Tongue (tissue), 2 donors: ENCODE measurements around the gene MAP3K20. TPM values are rescaled to one million over a fixed set of nuclear protein-coding genes. Genes with fewer than 3 reads are reported as not detected.
"Not testable (repeated sequence)": the region's sequence is repeated elsewhere in the genome, so short reads cannot be mapped to it uniquely, and the experiment has no call there.

Source experiments
- DNase-seq: peaks from one replicate; pipeline ENCODE4 v3.0.0-alpha.2; 2015
- total RNA-seq: library from RNA; depleted of rRNA; stranded (reverse); fragments of >200 nt; gene quantifications from one replicate; pipeline ENCODE4 v1.2.3, GENCODE V29; 2014

MAP3K20 gene
- total RNA-seq, 1 donor from 2014 or later = 305 TPM

GRCh38 chr2:173126819-173127218 lies 51.2 kb downstream of the MAP3K20 start:
- no peak for DNase-seq

GRCh38 chr2:173128132-173128531 lies 52.5 kb downstream of the MAP3K20 start:
- not testable (repeated sequence) for DNase-seq

DNA sequence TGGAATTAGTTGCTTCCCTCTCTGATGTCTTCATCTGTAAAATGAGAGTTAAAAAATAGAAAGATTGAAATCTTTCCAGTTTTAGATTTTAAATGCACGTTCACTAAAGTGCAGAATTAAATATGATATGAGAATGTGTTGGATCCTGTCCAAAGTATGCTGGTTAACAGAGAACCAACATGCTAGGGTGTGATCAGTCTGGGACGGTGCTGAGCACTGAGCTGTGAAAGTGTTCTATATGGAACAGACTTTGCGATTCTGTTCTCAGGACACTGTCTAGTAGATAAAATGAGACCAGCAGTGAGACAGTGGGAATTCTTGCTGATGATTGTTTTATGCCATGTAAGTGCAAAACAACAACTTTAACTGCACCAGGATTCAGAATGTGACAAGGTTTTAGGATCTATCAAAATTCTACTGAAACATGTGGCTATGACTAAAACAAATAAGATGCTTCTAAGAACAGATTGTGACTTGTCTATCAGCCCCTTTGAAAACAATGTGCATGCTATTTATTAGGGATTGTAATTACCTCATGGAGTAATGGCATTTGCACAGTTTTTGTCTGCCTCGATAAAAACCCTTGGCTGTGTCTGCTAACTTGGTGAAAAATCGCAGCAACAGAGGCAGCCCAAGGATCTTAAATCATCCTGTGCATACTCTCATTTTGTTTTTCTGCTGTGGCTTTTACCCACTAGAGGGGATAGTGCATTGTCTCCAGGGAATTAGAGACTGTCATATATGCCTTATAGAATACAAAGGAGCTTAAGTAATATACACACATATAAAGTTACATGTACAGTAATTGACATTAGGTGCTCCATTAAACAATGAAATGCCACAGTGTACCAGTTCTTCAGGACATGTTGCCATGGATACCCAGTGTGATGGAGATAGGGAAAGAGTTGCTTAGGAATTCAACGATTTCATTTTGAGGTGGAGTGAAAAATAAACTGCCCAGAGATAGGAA lies 55.1 kb downstream of the MAP3K20 start:
- DNase-seq = peak; percentile 29

- DNase-seq = no peak
These were observed 56.9 kb downstream of the MAP3K20 start for GRCh38 chr2:173132531-173132930.

- no peak for DNase-seq
These were observed 59.1 kb downstream of the MAP3K20 start for GRCh38 chr2:173134703-173135102.

DNA sequence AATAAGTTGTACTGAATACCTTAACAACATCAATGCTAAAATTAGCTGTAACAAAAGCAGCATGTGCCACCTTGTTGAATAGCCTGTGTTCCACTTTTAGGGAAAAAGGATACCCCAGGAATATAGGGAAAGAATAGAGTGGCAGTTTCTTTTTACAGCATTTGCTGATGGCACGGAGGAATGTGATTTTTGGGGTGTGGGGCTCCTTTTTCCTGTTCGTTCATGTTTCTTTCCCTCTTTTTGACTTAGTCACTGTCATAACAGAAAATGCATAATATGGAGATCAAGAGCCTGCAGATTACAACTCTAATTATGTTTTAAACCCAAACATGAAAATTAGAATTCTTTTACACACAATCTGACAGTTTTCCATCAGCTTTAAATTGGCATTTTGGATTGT lies 60.4 kb downstream of the MAP3K20 start:
- DNase-seq = no peak

DNA sequence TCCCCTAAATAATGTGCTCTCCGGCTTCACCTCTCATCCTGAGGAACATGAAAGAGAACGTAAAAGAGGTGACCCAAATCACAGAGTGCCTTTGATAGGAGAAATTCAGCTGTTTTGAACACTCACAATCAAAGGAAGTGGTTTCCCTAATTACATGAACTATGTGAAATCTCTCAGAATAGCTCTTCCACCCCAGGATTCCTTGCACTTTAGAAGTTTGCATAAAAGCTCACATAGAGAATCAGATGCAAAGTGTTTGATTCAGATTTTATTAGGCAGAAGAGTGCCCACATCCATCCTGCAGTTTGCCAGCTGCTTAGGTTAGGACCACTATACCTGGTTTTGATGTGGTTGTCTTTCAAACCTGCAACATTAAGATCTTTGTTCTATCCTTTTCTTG lies 61.0 kb downstream of the MAP3K20 start:
- no peak for DNase-seq

GRCh38 chr2:173137610-173138009 lies 62.0 kb downstream of the MAP3K20 start:
- no peak for DNase-seq

- no peak for DNase-seq
These were observed 63.3 kb downstream of the MAP3K20 start for GRCh38 chr2:173138962-173139361.

- no peak for DNase-seq
These were observed 66.0 kb downstream of the MAP3K20 start for GRCh38 chr2:173141666-173142065.

DNA sequence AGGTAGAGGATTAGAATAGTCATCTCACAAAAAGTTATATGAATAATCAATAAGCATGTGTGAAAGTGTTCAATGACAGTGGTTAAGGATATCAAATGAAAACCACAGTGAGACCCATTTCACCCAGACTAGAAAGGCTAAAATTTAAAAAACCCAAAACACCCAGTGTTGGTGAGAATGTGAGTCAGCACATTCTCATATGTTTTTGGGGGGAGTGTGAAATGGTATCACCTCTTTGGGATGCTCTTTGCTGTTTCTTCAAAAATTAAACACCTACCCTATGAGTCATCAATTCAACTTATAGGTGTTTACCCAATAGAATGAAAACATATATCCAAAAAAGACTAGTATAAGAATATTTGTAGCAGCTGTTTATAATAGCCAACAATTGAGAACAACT lies 69.8 kb downstream of the MAP3K20 start:
- DNase-seq = no peak

GRCh38 chr2:173146590-173146989 lies 70.9 kb downstream of the MAP3K20 start:
- no peak for DNase-seq

- no peak for DNase-seq
These were observed 72.9 kb downstream of the MAP3K20 start for GRCh38 chr2:173148520-173148919.

- no peak for DNase-seq
These were observed 73.8 kb downstream of the MAP3K20 start for GRCh38 chr2:173149491-173149890.

DNA sequence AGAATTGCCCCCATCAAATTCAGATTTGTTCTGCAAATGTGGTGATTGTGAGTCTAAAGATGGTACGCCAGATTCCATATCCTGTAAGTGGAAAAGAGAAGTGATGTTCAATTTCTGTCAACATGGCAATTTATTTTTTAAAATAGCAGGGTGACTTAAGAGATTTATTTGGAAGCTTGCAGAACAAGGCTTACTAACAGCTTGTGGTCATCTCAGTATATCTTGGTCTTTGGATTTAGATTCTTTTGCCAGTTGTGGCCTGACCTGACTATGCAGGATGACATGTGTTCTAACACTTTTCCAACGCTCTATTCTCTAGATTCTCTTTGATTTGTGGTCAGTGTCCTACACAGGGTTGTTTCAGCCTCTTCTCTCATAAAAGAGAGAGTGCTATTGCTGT lies 74.4 kb downstream of the MAP3K20 start:
- DNase-seq = no peak

- DNase-seq = no peak
These were observed 75.3 kb downstream of the MAP3K20 start for GRCh38 chr2:173150963-173151362.

GRCh38 chr2:173151671-173152401 lies 76.2 kb downstream of the MAP3K20 start:
- DNase-seq = no peak

DNA sequence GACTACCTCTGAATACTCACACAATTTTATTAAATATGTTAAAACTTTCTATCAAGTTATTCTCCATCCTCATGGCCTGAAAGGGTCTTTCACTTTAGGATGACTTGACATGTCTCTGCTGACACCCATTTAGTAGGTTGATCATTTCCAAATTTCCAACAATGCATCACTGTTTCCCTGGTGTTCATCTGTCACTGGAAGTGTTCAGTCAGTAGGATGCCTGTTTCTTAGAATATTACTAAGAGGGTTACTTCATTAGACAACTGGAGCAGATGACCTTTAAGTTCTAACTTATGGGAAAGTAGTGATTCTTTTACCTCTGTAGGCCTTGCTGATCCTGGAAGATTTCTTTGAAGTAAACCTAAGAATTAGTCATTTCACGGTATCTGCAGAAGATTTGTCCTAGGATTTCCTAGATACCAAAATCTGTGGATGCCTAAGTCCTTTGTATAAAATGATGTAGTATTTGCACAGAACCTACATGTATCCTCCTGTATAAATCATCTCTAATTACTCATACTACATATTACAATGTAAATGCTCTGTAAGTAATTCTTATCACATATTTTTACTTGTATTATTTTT lies 77.7 kb downstream of the MAP3K20 start:
- no peak for DNase-seq

GRCh38 chr2:173157676-173158293 lies 82.1 kb downstream of the MAP3K20 start:
- no peak for DNase-seq

DNA sequence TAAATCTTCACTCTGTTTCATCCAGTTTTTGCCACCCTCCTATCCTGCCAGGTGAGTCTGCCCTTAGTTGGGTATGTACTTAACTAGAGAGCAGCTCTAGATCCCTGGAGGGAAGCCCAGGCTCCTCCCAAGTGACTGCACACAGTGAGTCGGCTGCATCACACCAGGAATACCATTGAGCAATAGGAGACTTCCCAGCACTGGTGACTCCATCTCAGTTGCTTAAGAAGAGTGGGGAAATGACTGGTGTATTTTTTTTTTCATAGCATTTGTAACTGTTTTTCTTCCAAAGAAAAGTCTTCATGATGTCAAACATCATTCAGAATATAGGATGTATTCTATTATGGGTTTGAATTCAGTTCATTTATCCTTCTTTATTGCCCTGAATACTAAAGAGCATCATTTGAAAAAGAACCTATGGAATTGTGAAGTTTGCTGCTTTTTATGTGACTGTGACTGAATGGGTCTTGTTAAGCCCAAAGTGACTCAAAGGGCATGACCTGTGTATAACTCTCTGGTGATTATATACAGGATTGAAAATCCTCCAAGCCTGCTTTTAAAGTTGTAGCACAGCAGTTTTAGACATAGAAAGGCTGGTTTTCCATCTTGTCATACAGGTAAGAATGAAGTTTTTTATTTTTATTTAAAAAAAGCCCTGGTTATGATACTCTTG lies 84.3 kb downstream of the MAP3K20 start:
- no peak for DNase-seq

- no peak for DNase-seq
These were observed 85.0 kb downstream of the MAP3K20 start for GRCh38 chr2:173160618-173161017.

GRCh38 chr2:173161040-173161439 lies 85.4 kb downstream of the MAP3K20 start:
- DNase-seq = peak; percentile 6
